ENCODE results near the gene NOTCH1.

The NOTCH1 gene

DNA sequence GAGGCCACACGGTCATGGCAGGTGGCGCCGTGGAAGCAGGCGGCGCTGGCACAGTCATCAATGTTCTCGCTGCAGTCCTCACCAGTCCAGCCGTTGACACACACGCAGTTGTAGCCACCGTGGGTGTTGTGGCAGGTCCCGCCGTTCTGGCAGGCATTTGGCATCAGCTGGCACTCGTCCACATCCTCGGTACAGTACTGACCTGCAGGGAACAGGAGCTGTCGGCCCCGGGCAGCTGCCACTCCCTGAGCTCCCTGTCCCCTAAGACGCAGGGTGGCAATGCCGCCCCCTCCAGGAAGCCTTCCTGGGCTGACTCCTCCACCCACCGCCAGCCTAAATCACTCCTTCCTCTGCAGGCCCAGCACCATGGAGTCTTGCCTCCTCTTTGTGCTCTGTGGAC lies 27.2 kb downstream of the NOTCH1 start:
- no peak overlapping the region for H3K27ac ChIP-seq (ENCODE audit: extremely low read depth, low read depth, low read length)
- CTCF ChIA-PET = no interaction called here
- H3K4me1 ChIP-seq (ENCODE audit: control insufficient read depth, insufficient read depth, low read length) = no peaks in the 10 kb centered on the region
- POLR2A ChIA-PET = no interaction called here
- TF ChIP-seq KLF8 (tag by site-specific recombination; IDR thresholded peaks at IDR 0.05) = peak; percentile 63; the same call in 1 of the 2 replicates
- TF ChIP-seq, protein P1, sequence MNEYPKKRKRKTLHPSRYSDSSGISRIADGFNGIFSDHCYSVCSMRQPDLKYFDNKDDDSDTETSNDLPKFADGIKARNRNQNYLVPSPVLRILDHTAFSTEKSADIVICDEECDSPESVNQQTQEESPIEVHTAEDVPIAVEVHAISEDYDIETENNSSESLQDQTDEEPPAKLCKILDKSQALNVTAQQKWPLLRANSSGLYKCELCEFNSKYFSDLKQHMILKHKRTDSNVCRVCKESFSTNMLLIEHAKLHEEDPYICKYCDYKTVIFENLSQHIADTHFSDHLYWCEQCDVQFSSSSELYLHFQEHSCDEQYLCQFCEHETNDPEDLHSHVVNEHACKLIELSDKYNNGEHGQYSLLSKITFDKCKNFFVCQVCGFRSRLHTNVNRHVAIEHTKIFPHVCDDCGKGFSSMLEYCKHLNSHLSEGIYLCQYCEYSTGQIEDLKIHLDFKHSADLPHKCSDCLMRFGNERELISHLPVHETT (tag by site-specific recombination; IDR thresholded peaks at IDR 0.05) = 0 out of 2 replicates have a peak, but pooled peaks have one; percentile 24
- no peak for TF ChIP-seq ZNF37A (tag by site-specific recombination; IDR thresholded peaks at IDR 0.05)
- no peak overlapping the region for H3K4me3 ChIP-seq (ENCODE audit: low read depth, low read length)
- H3K36me3 ChIP-seq (ENCODE audit: control insufficient read depth in 2 of 2, insufficient read depth in 1 of 2, low read length in 2 of 2) = peaks cover 0 to 48% of the 10 kb centered on the region in 2 experiments; a peak in 1 of 3 replicates
- no peaks in the 10 kb centered on the region for H3K9me3 ChIP-seq (ENCODE audit: control insufficient read depth, insufficient read depth, low read depth, low read length)

DNA sequence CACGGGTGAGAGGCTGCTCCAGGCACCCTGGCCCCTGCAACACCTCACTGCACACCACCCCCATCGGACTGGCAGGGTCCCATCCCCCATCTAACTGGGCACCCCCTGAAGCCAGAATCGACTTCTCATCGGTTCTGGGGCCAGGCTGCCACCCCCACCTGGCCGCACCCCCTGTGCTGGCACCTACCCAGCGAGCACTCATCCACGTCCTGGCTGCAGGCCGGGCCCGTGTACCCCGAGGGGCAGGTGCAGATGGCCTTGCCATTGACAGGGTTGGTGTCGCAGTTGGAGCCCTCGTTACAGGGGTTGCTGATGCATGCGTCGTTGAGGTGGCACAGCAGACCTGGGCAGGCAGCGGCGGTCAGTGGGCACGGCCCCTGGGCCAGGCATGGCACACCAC lies 27.9 kb downstream of the NOTCH1 start:
- ChIA-PET CTCF (no interaction called here), POLR2A (no interaction called here)

DNA sequence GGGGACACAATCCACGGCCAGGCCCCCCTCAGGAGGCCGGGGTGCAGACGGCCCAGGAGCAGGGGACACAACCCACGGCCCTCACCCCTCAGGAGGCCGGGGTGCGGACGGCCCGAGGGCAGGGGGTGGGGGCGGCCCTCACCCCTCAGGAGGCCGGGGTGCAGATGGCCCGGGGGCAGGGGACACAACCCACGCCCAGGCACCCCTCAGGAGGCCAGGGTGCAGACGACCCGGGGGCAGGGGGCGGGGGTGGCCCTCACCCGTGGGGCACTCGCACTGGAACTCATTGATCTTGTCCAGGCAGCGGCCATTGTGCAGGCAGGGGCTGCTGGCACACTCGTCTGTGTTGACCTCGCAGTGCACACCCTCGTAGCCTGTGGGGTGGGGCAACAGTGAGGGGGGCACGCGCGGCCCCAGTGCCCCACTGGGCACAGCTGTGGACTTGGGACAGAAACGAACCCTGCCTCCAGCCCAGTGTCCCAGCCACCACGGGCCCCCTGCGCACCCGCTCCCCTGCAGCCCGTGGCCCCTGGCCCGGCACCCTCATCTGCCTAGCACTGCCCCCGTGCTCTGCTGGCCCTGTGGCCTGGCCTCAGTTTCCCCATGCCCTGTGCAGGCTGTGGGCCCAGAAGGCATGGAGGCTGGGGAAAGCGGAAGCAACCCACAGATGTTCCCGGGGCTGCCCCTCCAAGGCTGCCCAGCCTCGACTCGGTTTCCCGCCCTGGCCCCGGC lies 28.7 kb downstream of the NOTCH1 start:
- TF ChIP-seq ZSCAN23 (tag by site-specific recombination; IDR thresholded peaks at IDR 0.05) (no peak), GLIS2 (tag by site-specific recombination; IDR thresholded peaks at IDR 0.05) (peak; percentile 31; the same call in 1 of the 2 replicates)
- TF ChIP-seq, protein P2, sequence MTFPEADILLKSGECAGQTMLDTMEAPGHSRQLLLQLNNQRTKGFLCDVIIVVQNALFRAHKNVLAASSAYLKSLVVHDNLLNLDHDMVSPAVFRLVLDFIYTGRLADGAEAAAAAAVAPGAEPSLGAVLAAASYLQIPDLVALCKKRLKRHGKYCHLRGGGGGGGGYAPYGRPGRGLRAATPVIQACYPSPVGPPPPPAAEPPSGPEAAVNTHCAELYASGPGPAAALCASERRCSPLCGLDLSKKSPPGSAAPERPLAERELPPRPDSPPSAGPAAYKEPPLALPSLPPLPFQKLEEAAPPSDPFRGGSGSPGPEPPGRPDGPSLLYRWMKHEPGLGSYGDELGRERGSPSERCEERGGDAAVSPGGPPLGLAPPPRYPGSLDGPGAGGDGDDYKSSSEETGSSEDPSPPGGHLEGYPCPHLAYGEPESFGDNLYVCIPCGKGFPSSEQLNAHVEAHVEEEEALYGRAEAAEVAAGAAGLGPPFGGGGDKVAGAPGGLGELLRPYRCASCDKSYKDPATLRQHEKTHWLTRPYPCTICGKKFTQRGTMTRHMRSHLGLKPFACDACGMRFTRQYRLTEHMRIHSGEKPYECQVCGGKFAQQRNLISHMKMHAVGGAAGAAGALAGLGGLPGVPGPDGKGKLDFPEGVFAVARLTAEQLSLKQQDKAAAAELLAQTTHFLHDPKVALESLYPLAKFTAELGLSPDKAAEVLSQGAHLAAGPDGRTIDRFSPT (tag by site-specific recombination; IDR thresholded peaks at IDR 0.05) = 0 out of 2 replicates have a peak, but pooled peaks have one; percentile 9
- ChIA-PET CTCF (no interaction called here), POLR2A (no interaction called here)
- Histone ChIP-seq H3K4me3 (ENCODE audit: low read depth, low read length) (no peak overlapping the region), H3K36me3 (ENCODE audit: control insufficient read depth in 2 of 2, insufficient read depth in 1 of 2, low read length in 2 of 2) (peaks cover 0 to 50% of the 10 kb centered on the region in 2 experiments; a peak in 1 of 3 replicates), H3K9me3 (ENCODE audit: control insufficient read depth, insufficient read depth, low read depth, low read length) (no peaks in the 10 kb centered on the region), H3K4me1 (ENCODE audit: control insufficient read depth, insufficient read depth, low read length) (no peaks in the 10 kb centered on the region), H3K27ac (ENCODE audit: extremely low read depth, low read depth, low read length) (no peak overlapping the region)

More for the DNA sequence above, 27.9 kb downstream of the NOTCH1 start:
- no peaks in the 10 kb centered on the region for H3K9me3 ChIP-seq (ENCODE audit: control insufficient read depth, insufficient read depth, low read depth, low read length)
- H3K36me3 ChIP-seq (ENCODE audit: control insufficient read depth in 2 of 2, insufficient read depth in 1 of 2, low read length in 2 of 2) = peaks cover 0 to 50% of the 10 kb centered on the region in 2 experiments; a peak in 1 of 3 replicates
- TF ChIP-seq, protein P3, sequence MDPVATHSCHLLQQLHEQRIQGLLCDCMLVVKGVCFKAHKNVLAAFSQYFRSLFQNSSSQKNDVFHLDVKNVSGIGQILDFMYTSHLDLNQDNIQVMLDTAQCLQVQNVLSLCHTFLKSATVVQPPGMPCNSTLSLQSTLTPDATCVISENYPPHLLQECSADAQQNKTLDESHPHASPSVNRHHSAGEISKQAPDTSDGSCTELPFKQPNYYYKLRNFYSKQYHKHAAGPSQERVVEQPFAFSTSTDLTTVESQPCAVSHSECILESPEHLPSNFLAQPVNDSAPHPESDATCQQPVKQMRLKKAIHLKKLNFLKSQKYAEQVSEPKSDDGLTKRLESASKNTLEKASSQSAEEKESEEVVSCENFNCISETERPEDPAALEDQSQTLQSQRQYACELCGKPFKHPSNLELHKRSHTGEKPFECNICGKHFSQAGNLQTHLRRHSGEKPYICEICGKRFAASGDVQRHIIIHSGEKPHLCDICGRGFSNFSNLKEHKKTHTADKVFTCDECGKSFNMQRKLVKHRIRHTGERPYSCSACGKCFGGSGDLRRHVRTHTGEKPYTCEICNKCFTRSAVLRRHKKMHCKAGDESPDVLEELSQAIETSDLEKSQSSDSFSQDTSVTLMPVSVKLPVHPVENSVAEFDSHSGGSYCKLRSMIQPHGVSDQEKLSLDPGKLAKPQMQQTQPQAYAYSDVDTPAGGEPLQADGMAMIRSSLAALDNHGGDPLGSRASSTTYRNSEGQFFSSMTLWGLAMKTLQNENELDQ (tag by site-specific recombination; IDR thresholded peaks at IDR 0.05; ENCODE audit: low read depth) = no peak
- TF ChIP-seq, protein P2 (tag by site-specific recombination; IDR thresholded peaks at IDR 0.05) = peak; percentile 72; the same call in 1 of the 2 replicates
- TF ChIP-seq ZNF747 (tag by site-specific recombination; IDR thresholded peaks at IDR 0.05) = no peak
- no peak overlapping the region for H3K27ac ChIP-seq (ENCODE audit: extremely low read depth, low read depth, low read length)
- H3K4me3 ChIP-seq (ENCODE audit: low read depth, low read length) = no peak overlapping the region
- no peaks in the 10 kb centered on the region for H3K4me1 ChIP-seq (ENCODE audit: control insufficient read depth, insufficient read depth, low read length)
